Esophagus muscularis mucosa (tissue), 2 donors: ENCODE measurements around the gene DNAJC3.

Experiments used
- POLR2A ChIP-seq: fragments of 450-650 bp; IDR thresholded peaks from one replicate; pipeline ENCODE4 v1.6.1; 2017; ENCODE audit warnings: antibody characterized with exemption, moderate library complexity, mild to moderate bottlenecking, low read depth
- POLR2AphosphoS5 ChIP-seq, 2 donors: sonication (generic); formaldehyde crosslinking; IDR thresholded peaks; one replicate each; pipeline ENCODE4 v1.6.1; 2017; ENCODE audit warnings: antibody characterized with exemption in 2 of 2

DNA sequence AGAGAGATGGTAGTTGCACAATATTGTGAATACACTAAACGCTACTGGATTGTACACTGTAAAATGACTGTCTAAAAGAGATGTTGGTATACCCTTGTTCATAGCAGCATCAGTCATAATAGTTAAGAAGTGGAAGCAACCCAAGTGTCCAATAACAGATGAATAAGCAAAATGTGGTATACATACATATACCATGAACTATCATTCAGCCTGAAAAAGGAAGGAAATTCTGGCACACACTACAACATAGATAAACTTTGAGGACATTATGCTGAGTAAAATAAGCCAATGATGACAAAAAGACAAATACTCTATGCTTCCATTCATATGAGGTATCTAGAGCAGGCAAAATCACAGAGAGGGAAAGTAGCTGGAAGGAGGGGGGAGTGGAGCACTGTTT is 48.5 kb upstream of the DNAJC3 start:
- no peak for TF ChIP-seq POLR2AphosphoS5 (IDR thresholded peaks at IDR 0.05)
- TF ChIP-seq POLR2A = no peak
